Muscle layer of duodenum (tissue), 2 donors: ENCODE results near the gene FSCN2.

ENCODE experiments used
- H3K27ac ChIP-seq: one replicate; pipeline ENCODE4 v1.7.0; 2013; ENCODE audit warnings: mild to moderate bottlenecking, low read length
- H3K27me3 ChIP-seq: one replicate; pipeline ENCODE4 v1.7.0; 2013; ENCODE audit warnings: low read depth, mild to moderate bottlenecking, control low read depth, low read length
- H3K36me3 ChIP-seq, 2 donors: one replicate each; pipeline ENCODE4 v1.7.0; 2013; ENCODE audit warnings: low read length in 2 of 2, control low read depth in 1 of 2, mild to moderate bottlenecking in 1 of 2; ENCODE audit not compliant: insufficient read depth in 2 of 2, control insufficient read depth in 1 of 2
- H3K4me1 ChIP-seq, 2 donors: one replicate each; pipeline ENCODE4 v1.7.0; 2013; ENCODE audit warnings: low read length in 2 of 2, mild to moderate bottlenecking in 2 of 2, control low read depth in 1 of 2, moderate library complexity in 1 of 2; ENCODE audit not compliant: insufficient read depth in 2 of 2, control insufficient read depth in 1 of 2
- H3K4me3 ChIP-seq, 2 donors: one replicate each; pipeline ENCODE4 v1.7.0; 2013; ENCODE audit warnings: low read length in 2 of 2, low read depth in 1 of 2, mild to moderate bottlenecking in 1 of 2
- H3K9me3 ChIP-seq, 2 donors: one replicate each; pipeline ENCODE4 v1.7.0; 2013; ENCODE audit warnings: low read length in 2 of 2, control low read depth in 1 of 2, mild to moderate bottlenecking in 1 of 2; ENCODE audit not compliant: control insufficient read depth in 1 of 2
- donor health status: healthy.

FSCN2 gene

DNA sequence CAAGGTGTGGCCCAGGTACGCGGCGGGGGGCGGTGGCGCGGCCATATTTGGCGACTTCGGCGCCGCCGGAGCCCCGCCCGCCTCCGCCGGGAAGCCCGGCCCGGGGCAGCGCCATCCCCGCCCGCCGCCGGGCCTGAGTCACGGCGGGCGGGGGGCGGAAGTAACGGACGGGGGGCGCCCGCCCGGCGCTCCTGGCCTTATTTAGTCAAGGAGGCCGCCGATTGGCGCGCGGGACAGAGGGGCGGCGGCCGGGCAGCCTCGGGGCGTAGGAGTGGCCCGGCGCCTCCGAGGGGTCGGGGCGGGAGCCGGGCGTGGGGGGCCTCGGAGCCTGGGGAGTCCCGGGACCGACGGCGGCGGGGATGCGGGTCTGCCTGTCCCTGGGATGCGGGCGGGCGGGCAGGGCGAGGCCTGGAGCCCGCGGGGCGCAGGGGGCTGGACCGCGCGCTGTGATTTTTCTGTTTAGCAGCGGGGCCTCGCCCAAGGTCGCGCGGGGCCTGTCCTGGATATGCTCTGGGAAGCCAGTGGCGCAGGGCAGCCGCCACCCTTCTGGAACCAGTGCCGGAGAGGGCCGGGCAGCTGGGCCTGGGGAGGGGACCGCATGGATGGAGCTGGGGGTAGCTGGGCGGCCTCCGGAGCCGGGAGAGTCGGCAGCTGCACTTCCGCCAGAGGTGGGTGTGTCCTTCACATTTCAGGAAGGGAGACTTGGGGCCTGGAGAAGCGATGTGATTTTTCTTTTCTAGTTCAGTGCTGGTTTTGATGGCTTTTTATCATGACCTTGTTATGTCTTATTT lies 13.2 kb upstream of the FSCN2 start:
- H3K36me3 ChIP-seq, result peaks cover 18 to 23% of the 10 kb centered on the region in 2 donors
- no peaks in the 10 kb centered on the region for H3K27me3 ChIP-seq
- H3K27ac ChIP-seq, result peak overlapping the region; percentile 97
- peaks cover 9 to 47% of the 10 kb centered on the region in 2 donors for H3K4me1 ChIP-seq
- H3K4me3 ChIP-seq, result peak overlapping the region; percentile 71 to 89
- H3K9me3 ChIP-seq, result no peaks in the 10 kb centered on the region

DNA sequence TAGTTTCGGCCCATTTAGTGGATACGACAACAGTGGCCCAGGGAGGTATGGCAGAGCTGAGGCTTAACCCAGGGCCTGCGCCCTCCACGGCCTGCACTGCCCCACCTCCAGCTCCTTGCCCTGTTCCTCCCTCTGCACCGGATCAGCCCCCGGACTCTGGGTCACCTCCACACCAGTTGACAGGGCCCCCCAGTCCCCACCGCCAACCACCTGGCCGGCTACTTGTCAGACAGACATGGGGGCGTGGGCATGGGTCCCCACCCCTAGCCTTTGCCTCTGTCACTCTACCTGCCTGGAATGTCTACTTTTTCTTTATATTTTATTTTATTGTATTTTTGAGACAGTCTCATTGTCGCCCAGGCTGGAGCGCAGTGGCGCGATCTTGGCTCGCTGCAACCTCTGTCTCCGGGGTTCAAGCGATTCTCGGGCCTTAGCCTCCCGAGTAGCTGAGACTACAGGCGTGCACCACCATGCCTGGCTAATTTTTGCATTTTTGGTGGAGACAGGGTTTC lies 12.6 kb upstream of the FSCN2 start:
- Histone ChIP-seq H3K27me3 (no peaks in the 10 kb centered on the region), H3K4me3 (peak overlapping the region; percentile 71 to 89), H3K27ac (peak overlapping the region; percentile 79), H3K36me3 (peaks cover 12 to 17% of the 10 kb centered on the region in 2 donors), H3K4me1 (peaks cover 9 to 47% of the 10 kb centered on the region in 2 donors), H3K9me3 (no peaks in the 10 kb centered on the region)

DNA sequence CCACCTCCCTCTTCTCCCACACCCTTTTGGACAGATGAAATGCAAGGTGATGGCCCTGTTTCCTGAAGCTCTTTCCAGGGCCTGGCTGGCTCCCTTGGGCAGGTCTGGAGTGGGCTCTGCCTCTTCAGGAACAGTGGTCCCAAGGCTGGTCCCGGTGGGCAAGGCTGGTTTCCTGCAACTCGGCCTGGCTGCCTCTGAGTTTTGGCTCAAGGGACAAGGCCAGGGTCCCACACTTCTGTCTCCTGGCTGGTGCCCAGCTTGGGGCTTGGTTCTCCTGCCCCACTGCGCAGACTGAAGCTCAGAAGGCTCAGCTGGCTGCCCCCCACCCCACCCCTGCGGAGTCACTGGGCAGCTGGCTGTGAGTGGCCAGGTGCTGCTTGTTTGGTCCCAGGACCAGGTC lies 11.7 kb upstream of the FSCN2 start:
- peak overlapping the region; percentile 56 for H3K27ac ChIP-seq
- H3K4me3 ChIP-seq, result peak overlapping the region; percentile 64 to 89
- H3K4me1 ChIP-seq, result peaks cover 9 to 47% of the 10 kb centered on the region in 2 donors
- no peaks in the 10 kb centered on the region for H3K9me3 ChIP-seq
- H3K27me3 ChIP-seq, result no peaks in the 10 kb centered on the region
- peaks cover 3 to 8% of the 10 kb centered on the region in 2 donors for H3K36me3 ChIP-seq

DNA sequence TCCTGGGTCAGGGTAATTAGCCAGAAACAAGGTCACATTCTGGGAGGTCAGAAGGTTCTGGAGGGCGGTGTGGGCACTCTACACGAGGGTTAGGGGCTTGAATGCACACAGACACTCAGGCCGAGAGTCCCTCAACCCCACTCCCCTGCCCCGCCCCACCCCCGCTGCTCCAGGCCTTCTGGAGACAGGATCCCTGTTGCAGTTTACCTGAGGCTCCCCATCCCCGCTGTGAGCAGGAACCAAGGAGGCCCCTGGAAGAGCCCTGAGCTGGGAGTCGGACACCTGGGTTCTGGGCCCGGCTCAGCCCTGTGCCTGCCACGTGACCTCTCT lies 11.2 kb upstream of the FSCN2 start:
- Histone ChIP-seq H3K4me1 (peaks cover 9 to 47% of the 10 kb centered on the region in 2 donors), H3K36me3 (peaks cover 0 to 3% of the 10 kb centered on the region in 2 donors), H3K27me3 (no peaks in the 10 kb centered on the region), H3K27ac (peak overlapping the region; percentile 23), H3K9me3 (no peaks in the 10 kb centered on the region), H3K4me3 (peak overlapping the region; percentile 64 to 89)

DNA sequence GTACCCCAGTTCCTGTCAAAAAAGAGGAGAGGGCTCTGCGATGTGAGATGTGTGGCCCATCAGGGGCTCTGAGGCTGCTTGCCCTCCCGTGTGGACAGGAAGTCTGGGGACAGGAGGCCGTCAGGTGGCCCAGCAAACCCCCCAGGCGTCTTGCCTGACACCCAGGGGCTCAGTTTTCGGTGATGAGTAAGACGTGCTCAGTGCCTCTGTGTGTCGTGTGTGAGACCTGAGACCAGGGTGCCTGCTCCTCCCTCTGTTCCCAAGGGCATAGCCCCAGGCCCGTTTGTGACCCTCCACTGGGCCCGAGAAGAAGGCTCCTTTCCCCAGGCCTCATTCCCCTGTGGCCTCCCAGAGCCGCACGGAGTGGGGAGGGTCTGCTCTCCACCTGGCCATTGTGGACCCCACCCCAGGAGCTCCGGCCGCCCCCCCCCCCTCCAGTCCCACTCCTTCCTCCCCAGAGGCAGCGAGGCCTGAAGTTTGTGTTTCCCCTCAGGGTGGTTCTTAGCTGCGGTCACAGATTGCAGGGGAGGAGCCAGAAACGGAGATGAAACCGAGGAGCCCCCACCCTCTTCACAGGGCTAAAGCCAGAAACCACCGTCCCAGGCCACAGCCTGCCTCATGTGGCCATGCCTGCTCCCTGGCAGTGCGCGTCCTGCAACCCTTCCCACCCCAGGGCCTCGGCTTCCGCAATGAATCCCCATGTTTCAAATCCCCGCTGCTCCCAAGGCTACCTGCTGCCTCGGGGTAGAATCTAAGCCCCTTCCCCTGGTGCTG lies 10.7 kb upstream of the FSCN2 start:
- no peaks in the 10 kb centered on the region for H3K9me3 ChIP-seq
- H3K4me3 ChIP-seq, result peak overlapping the region; percentile 3 to 89
- H3K36me3 ChIP-seq, result no peaks in the 10 kb centered on the region
- no peaks in the 10 kb centered on the region for H3K27me3 ChIP-seq
- peaks cover 9 to 47% of the 10 kb centered on the region in 2 donors for H3K4me1 ChIP-seq
- H3K27ac ChIP-seq, result peak overlapping the region; percentile 23

DNA sequence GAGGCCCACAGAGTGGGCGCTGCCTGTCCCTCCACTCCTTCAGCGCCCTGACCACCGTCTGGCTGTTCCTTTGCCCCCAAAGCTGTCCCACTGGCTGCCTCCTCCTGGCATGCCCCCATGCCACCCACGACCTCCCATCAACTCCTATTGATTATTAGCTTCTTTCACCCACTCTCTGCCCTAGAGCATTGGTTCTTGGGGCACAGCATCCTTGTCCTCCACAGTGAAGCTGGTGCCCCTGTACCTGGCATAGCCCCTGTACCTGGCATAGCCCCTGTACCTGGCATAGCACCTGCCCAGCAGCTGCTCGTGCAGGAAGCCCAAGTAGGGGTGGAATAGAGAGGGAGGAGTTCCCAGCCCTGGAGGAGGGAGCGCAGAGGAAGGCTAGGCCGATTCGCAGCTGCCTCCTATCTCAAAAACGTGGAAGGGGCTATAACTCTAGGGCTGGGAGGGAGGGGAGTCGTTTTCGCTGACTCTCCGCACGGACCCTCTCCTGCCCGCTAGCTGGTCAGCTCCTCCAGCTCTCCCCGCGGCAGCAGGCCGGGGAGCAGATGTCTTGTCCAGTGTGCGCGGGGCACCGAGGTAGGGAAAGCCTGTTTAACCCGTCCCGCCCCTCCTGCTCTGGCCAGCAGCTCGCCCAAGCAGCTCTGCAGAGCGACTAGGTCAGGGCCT lies 9.9 kb upstream of the FSCN2 start:
- Histone ChIP-seq H3K27ac (no peak overlapping the region), H3K36me3 (no peaks in the 10 kb centered on the region)

DNA sequence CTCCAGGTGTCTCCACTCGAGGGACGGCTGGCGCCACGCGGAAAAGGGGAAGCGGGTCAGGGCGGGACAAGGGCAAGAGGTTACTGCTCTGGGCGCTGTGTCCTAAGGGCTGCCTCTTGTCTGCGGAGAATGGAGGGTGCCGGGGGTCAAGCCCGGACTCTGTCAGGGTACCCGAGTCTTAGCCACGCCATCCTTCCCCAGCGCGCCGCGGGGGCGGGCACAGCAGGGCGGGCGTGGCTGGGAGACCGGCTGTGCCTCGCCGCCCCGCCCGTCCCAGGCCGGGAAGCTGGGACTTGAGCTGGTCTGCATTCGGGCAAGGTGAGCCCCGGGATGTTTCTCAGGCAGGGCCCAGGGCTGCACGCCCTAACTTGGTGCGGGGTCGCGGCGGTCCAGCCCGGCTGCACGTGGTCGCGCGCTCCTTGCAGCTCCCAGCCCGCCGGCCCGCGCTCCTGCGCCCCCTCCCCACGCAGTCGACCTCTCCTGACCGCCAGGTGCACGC lies 9.3 kb upstream of the FSCN2 start:
- peak overlapping the region; percentile 26 to 89 for H3K4me3 ChIP-seq
- H3K27me3 ChIP-seq, result peaks cover 7% of the 10 kb centered on the region
- no peaks in the 10 kb centered on the region for H3K9me3 ChIP-seq
- no peaks in the 10 kb centered on the region for H3K36me3 ChIP-seq
- H3K4me1 ChIP-seq, result peaks cover 9 to 51% of the 10 kb centered on the region in 2 donors
- no peak overlapping the region for H3K27ac ChIP-seq

More for the DNA sequence above, 9.9 kb upstream of the FSCN2 start:
- Histone ChIP-seq H3K9me3 (no peaks in the 10 kb centered on the region), H3K4me3 (peak overlapping the region; percentile 26 to 89), H3K27me3 (peaks cover 1% of the 10 kb centered on the region), H3K4me1 (peaks cover 9 to 47% of the 10 kb centered on the region in 2 donors)

DNA sequence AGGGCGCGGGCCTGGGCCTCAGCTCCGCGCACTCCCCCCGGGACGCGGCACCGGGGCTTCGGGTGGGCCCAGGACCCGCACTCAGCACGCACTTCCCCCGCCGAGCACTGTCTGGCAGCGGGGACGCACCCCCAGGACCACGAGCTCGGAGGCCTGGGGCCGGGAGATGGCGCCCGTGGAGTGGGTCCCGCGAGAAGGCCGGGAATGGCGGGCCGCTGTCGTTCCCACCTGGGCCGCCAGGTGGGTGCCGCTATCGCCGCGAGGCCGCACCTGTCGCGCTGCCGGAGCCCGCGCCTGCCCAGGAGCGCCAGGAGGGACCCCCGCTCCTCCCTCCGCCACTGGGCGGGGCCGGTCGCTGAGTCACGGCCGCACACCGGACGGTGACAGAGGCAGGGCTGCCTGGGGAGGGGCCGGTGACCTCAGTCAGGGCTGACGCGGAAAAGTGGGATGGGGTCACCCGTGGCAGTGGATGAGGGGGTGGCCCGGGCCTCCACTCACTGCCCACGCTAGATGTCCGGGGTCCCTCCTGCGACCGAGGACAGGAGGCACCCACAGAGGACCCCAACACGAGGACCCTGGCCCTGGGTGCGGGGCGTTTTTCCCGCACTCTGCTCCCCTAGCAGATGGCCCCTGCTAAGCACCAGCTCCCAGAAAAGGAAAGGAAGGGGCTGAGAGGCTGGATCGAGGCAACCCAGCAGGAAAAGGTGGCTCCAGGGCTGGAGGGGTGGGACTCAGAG lies 8.7 kb upstream of the FSCN2 start:
- H3K9me3 ChIP-seq, result no peaks in the 10 kb centered on the region
- H3K4me1 ChIP-seq, result peaks cover 9 to 52% of the 10 kb centered on the region in 2 donors
- H3K36me3 ChIP-seq, result no peaks in the 10 kb centered on the region
- H3K27ac ChIP-seq, result no peak overlapping the region
- peak overlapping the region; percentile 26 to 89 for H3K4me3 ChIP-seq
- H3K27me3 ChIP-seq, result peaks cover 13% of the 10 kb centered on the region

DNA sequence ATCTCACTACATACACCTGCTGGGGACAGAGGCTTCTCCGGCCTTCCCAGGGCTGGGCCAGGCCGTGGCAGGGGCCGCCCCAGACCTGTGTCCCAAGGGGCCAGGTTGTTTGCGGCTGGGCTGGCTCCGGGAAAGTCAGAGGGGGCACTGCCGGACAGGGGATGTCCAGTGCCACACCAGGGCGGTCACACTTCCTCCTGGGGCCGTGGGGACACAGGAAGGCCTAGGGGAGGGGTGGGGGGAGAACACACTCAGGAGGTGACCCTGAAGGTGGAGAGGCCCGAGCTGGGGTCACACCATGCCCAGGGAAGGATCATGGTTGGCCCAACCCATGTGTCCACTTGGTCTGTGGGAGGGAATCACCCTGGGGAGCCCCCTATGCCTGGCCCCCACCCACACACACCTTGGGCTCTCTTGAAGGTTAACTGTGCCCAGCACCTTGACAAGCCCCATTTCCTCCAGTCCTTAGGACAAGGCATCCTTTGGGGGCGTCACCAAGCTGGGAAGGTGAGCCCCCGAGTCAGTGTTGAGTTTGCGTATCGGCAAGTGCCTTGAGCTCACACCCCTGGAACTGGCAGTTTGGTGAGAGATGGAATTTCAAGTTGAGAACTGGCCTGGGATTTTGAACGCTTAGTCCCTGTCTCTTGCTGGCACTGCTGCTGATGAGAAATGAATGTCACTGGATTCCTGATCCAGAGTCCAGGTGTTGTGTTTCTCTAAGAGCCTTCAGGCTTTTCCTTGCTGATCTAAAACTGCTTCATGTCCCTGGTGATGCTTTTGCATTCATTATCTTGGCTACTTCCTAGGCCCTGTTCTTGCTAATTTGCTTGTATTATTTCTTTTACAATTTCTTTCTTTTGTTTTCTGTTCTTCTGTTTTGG lies 7.9 kb upstream of the FSCN2 start:
- no peak overlapping the region for H3K4me3 ChIP-seq
- H3K9me3 ChIP-seq, result no peaks in the 10 kb centered on the region
- no peaks in the 10 kb centered on the region for H3K36me3 ChIP-seq
- peaks cover 9 to 52% of the 10 kb centered on the region in 2 donors for H3K4me1 ChIP-seq
- peaks cover 18% of the 10 kb centered on the region for H3K27me3 ChIP-seq
- no peak overlapping the region for H3K27ac ChIP-seq
